Heart left ventricle (tissue), 16 donors: ENCODE results near the gene HDAC4. TPM values are rescaled to one million over a fixed set of nuclear protein-coding genes. Genes with fewer than 3 reads are reported as not detected.

ENCODE experiments used
- ATAC-seq, 4 donors: fragments of 200-7000 bp; cut with Tn5 transposase; one replicate each; pipeline ENCODE4 v1.9.1; 2020 to 2022; ENCODE audit warnings: moderate library complexity in 4 of 4, mild to moderate bottlenecking in 3 of 4, moderate number of reproducible peaks in 1 of 4
- DNase-seq, 5 donors: peaks; one replicate each; pipeline ENCODE4 v3.0.0-alpha.2; 2020
- H3K27ac ChIP-seq, 12 donors: fragments of 200-600 bp; sonication (generic) in 4 of 12; one replicate each; pipeline versions ENCODE4 v1.5.0 to v1.8.0; 2016 to 2022; ENCODE audit warnings: mild to moderate bottlenecking in 2 of 12
- H3K27me3 ChIP-seq, 9 donors: fragments of 200-600 bp; sonication (generic) in 2 of 9; one replicate each; pipeline versions ENCODE4 v1.5.1 to v1.8.0; 2016 to 2022; ENCODE audit warnings: mild to moderate bottlenecking in 3 of 9
- H3K36me3 ChIP-seq, 9 donors: fragments of 200-600 bp; sonication (generic) in 2 of 9; one replicate each; pipeline versions ENCODE4 v1.5.0 to v1.8.0; 2018 to 2022; ENCODE audit warnings: mild to moderate bottlenecking in 2 of 9
- H3K4me1 ChIP-seq, 12 donors: fragments of 200-600 bp; sonication (generic) in 4 of 12; one replicate each; pipeline versions ENCODE4 v1.5.0 to v1.8.0; 2016 to 2022; ENCODE audit warnings: mild to moderate bottlenecking in 3 of 12
- H3K4me3 ChIP-seq, 12 donors: fragments of 200-600 bp; sonication (generic) in 4 of 12; one replicate each; pipeline versions ENCODE4 v1.5.0 to v1.8.0; 2017 to 2022; ENCODE audit warnings: mild to moderate bottlenecking in 9 of 12, moderate library complexity in 4 of 12
- H3K9me3 ChIP-seq, 12 donors: fragments of 200-600 bp; sonication (generic) in 4 of 12; one replicate each; pipeline versions ENCODE4 v1.5.0 to v1.8.0; 2016 to 2022; ENCODE audit warnings: mild to moderate bottlenecking in 1 of 12
- POLR2A ChIP-seq, 2 donors: fragments of 450-650 bp; IDR thresholded peaks; one replicate each; pipeline ENCODE4 v1.6.1; 2017; ENCODE audit warnings: antibody characterized with exemption in 2 of 2, mild to moderate bottlenecking in 2 of 2, moderate library complexity in 2 of 2
- WGBS, 4 donors: extraction: QIAGEN DNeasy Blood & Tissue Kit in 2 of 4; methylation state at CpG; one replicate each; pipeline versions ENCODE4 v1.1.5 to v1.1.7; 2013 to 2018; 5-methylcytosine and 5-hydroxymethylcytosine counted together
- intact Hi-C, 10 donors: fragments of 100-400 bp; cut with DNase I; formaldehyde crosslinking; loops; one replicate each; pipeline versions ENCODE4 v1.11.1 to v1.14.2; 2022
- polyA plus RNA-seq, 2 donors: library from polyadenylated mRNA; stranded (reverse); fragments of 200-250 nt; gene quantifications; one replicate each; pipeline ENCODE4 v1.2.3, GENCODE V29; 2013
- total RNA-seq, 9 donors: library from RNA; depleted of rRNA in 2 of 9; stranded (reverse); fragments of >200 nt in 2 of 9; fragmentation: NEBNext Ultra II Directional in 3 of 9; extraction: Animal tissue kit (Norgen Biotek cat#: 25700) in 3 of 9; gene quantifications; one replicate each; pipeline versions ENCODE4 v1.1.0 to v1.2.4, GENCODE V29; 2016 to 2023
- TF ChIP-seq, protein P1 (sequence below), 12 donors: fragments of 200-600 bp; sonication (generic) in 4 of 12; IDR thresholded peaks; one replicate each; pipeline versions ENCODE4 v1.5.0 to v1.8.0; 2018 to 2022; ENCODE audit warnings: antibody characterized with exemption in 12 of 12, mild to moderate bottlenecking in 5 of 12
- donor health status: ischemic (EF 13 %, LVEDD 7.1; RV severe dilation, severe dysfunction).
- donor health status: healthy with polysubstance abuse.
- donor health status: DM: no; HTN: yes; CAD: no.
- donor health status: DM: no; HTN: no; CAD: no.
- donor health status: ischemic (EF 25% LVEDD 6.9; RV normal size, moderate dysfunction).
- donor health status: ischemic (EF 25% LVEDD 5.7; RV mildly dilated, moderate dysfunction).
- donor health status: healthy.
- donor health status: DM: yes; HTN: yes; CAD: no.
- donor health status: ischemic (EF 35%, LVEDD 5.7; RV mildly dilated, moderate dysfunction).
- donor health status: nonischemic (EF 11% LVEDD 7.7; RV severe dilation, severe dysfunction).
- donor health status: DM: yes; HTN: yes; CAD: no.
- donor health status: PGD.
- donor health status: ischemic (EF 29% LVEDD 5.4; RV normal size, mild dysfunction).
- donor health status: nonischemic (EF 23%, LVEDD 6.1; RV moderate dilation, normal function).

The HDAC4 gene
- total and polyA plus RNA-seq, 11 donors: 13.9 to 37.6 (median 27.5) TPM

DNA sequence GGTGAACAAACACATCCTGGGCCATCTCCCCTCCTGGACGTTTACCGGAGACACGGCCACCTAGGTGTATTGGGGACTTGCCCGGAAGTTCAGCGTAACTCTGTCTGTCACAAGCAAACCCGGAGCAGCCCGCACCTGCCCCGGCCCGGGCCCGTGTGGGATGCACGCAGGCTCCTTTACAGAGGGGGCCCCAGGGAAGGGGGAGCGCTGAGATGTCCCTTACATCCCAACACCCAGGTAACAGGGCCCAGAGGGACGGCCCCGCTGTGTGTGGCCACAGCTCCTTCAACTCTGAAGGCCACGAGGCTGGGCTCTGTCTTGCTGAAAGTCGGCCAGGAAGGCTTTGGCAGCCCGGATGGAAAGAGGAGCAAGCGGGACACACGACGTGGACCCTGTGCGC, 340.1 kb downstream of the HDAC4 start:
- no peak for DNase-seq
- ATAC-seq: peak in 1 of 4 donors; percentile 17
- H3K36me3 ChIP-seq: peaks cover 0 to 62% (median 44%) of the 10 kb centered on the region in 9 donors
- H3K27ac ChIP-seq: no peak overlapping the region
- intact Hi-C loops: no loop called here
- no peaks in the 10 kb centered on the region for H3K4me1 ChIP-seq
- H3K9me3 ChIP-seq: peaks cover 0 to 21% (median 9%) of the 10 kb centered on the region in 12 donors
- WGBS, 4 donors: 94 to 97% (median 96%) methylated on average over 17 to 21 of the region's 21 CpGs
- no peak for TF ChIP-seq POLR2A (IDR thresholded peaks at IDR 0.05)
- TF ChIP-seq, protein P1, sequence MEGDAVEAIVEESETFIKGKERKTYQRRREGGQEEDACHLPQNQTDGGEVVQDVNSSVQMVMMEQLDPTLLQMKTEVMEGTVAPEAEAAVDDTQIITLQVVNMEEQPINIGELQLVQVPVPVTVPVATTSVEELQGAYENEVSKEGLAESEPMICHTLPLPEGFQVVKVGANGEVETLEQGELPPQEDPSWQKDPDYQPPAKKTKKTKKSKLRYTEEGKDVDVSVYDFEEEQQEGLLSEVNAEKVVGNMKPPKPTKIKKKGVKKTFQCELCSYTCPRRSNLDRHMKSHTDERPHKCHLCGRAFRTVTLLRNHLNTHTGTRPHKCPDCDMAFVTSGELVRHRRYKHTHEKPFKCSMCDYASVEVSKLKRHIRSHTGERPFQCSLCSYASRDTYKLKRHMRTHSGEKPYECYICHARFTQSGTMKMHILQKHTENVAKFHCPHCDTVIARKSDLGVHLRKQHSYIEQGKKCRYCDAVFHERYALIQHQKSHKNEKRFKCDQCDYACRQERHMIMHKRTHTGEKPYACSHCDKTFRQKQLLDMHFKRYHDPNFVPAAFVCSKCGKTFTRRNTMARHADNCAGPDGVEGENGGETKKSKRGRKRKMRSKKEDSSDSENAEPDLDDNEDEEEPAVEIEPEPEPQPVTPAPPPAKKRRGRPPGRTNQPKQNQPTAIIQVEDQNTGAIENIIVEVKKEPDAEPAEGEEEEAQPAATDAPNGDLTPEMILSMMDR (IDR thresholded peaks at IDR 0.05): no peak
- H3K27me3 ChIP-seq: no peaks in the 10 kb centered on the region
- H3K4me3 ChIP-seq: no peak overlapping the region

DNA sequence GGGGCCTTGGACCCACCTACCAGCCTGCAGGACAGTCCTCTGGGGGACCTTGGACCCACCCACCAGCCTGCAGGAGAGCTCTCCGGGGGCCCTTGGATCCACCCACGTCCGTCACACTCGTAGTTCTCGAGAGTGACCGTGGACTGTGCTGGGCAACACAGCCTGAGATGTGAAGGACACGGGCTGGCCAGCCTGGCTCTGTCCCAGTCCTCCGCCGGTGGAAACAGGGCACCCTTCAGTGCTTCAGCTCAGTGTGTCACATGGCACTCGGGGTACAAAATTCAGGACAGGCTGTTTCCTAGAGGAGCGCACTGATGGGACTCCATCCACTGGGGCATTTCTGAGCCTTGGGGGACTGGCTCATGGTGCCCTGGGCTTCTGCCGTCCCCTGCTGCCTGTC, 341.0 kb downstream of the HDAC4 start:
- intact Hi-C loops: no loop called here
- DNase-seq (no peak), ATAC-seq (peak in 2 of 4 donors; percentile 37 to 40)
- H3K4me3 ChIP-seq: no peak overlapping the region
- H3K27me3 ChIP-seq: no peaks in the 10 kb centered on the region
- 91 to 98% (median 94%) methylated on average over 11 to 12 of the region's 12 CpGs for WGBS, 4 donors
- no peak overlapping the region for H3K27ac ChIP-seq
- H3K9me3 ChIP-seq: peaks cover 0 to 21% (median 9%) of the 10 kb centered on the region in 12 donors
- TF ChIP-seq, protein P1 (IDR thresholded peaks at IDR 0.05): no peak
- TF ChIP-seq POLR2A (IDR thresholded peaks at IDR 0.05): no peak
- H3K4me1 ChIP-seq: no peaks in the 10 kb centered on the region
- H3K36me3 ChIP-seq: peaks cover 0 to 55% (median 40%) of the 10 kb centered on the region in 9 donors

DNA sequence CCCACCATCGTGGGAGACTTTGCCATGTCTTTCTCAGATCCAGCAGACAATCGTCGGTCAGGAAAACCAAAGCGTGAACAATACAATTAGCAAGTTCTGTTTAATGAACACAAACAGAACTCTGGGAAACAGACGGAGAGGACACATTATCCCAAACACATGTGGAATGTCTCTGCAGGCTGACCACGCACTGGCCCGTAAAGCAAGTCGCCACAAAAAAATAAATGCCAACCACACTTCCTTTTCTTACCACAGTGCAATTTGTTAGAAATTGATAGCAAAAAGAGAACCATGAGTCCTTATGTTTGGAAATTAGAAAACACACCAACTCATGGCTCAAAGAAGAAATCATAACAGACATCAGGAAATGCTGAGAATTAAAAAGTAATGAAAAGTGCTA, 342.1 kb downstream of the HDAC4 start:
- Histone ChIP-seq H3K27ac (no peak overlapping the region), H3K4me1 (peaks cover 0 to 3% (median 0%) of the 10 kb centered on the region in 12 donors), H3K27me3 (no peaks in the 10 kb centered on the region), H3K36me3 (peaks cover 0 to 55% (median 40%) of the 10 kb centered on the region in 9 donors), H3K9me3 (peaks cover 0 to 21% (median 9%) of the 10 kb centered on the region in 12 donors), H3K4me3 (no peak overlapping the region)
- DNase-seq: no peak
- no peak for ATAC-seq
- intact Hi-C loops: no loop called here
- TF ChIP-seq, protein P1 (IDR thresholded peaks at IDR 0.05): no peak
- TF ChIP-seq POLR2A (IDR thresholded peaks at IDR 0.05): no peak
- WGBS, 4 donors: 87 to 94% (median 89%) methylated on average over 8 of the region's 8 CpGs

DNA sequence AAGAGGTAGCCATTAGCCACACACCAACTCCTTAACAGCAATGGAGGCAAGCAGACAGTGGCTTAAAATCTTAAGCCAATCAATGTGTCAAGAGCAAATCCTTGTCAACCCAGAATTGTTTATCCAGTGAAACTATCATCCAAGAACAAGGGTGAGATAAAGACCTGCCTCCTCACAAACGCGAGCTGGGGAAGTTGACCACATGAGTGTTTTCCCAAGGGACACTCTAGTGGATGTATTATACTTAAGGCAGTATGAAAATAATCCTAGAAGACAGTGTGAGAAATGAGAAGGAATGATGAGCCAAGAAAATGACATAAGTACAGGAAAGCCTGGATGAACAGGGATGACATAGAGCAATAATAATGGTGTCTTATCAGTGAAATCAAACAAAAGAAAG, 343.3 kb downstream of the HDAC4 start:
- Histone ChIP-seq H3K27ac (no peak overlapping the region), H3K4me3 (no peak overlapping the region), H3K27me3 (no peaks in the 10 kb centered on the region), H3K4me1 (peaks cover 0 to 3% (median 0%) of the 10 kb centered on the region in 12 donors), H3K9me3 (peaks cover 0 to 21% (median 9%) of the 10 kb centered on the region in 12 donors), H3K36me3 (peaks cover 0 to 59% (median 44%) of the 10 kb centered on the region in 9 donors)
- DNase-seq (peak in 1 of 5 donors; percentile 7), ATAC-seq (no peak)
- WGBS, 4 donors: 34 to 58% (median 50%) methylated on average over 2 of the region's 2 CpGs
- intact Hi-C loops: no loop called here
- TF ChIP-seq, protein P1 (IDR thresholded peaks at IDR 0.05): no peak
- no peak for TF ChIP-seq POLR2A (IDR thresholded peaks at IDR 0.05)
